NCI-H2196 treated with DMSO at 0.1 percent for 48 hours (cell line): ENCODE results near the gene CIAO3.

ENCODE experiments used
- DNase-seq: peaks from one replicate; lab custom pipeline; 2025; ENCODE audit not compliant: unreplicated experiment; lab: John Stamatoyannopoulos, UW

Gene CIAO3

DNA sequence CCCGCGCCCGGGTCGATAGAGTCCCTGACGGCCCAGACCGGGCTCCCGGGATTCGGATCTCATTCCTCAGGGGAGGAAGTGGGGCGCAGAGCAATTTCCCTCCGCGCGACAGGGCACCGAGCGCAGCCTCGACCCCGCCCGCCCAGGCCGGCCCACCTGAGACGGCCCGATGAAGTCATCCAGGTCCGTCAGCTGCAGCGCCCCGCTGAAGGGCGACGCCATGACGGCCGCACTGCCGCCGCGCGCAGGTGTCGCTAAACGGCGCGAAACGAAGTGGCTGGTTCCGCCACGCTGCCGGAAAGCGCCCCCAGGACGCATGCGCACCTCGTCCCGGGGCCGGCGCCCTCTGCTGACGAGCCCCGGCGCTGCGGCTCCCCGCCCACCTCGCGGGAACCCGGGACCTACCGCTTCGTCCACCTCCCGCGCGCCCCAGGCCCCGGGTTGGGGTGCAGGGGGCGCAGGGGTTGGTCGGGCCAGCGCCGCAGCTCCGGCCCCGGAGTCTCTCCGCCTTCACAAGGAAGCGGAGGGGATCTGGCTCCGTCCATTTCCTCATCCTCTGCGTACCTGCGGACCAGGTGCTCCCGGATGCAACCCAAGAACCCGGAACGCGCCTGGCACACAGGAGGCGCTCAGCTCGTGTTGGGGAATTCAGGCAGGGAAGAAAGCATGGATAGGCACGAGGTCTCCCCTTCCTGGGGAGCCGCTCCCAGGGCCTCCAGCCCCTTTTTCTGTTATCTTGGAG is at the start of gene CIAO3:
TSS of gene CIAO3 (minus strand) at position 234 of the 742 bp plus-strand sequence. CDS start at position 222, 12 bp downstream.
- peak; percentile 81 for DNase-seq

DNA sequence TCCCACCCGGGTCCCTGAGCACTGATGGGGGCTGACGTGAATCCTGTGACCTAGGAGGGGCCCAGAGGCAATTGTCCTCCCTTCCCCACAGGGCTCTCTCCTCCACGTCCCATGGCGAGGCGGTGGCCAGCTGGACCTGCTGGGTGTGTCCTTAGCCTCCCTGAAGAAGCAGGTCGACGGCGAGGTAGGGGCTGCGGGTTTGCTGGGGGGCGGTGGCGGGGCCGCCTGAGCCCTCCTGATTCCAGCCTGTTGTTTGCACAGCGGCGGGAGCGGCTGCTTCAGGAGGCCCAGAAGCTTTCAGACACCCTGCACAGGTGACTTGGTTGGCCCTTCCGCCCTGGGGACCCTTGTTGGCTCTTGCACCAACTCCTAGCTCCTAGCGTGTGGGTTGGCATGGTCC is 49.3 kb upstream of the CIAO3 start:
- DNase-seq = no peak

DNA sequence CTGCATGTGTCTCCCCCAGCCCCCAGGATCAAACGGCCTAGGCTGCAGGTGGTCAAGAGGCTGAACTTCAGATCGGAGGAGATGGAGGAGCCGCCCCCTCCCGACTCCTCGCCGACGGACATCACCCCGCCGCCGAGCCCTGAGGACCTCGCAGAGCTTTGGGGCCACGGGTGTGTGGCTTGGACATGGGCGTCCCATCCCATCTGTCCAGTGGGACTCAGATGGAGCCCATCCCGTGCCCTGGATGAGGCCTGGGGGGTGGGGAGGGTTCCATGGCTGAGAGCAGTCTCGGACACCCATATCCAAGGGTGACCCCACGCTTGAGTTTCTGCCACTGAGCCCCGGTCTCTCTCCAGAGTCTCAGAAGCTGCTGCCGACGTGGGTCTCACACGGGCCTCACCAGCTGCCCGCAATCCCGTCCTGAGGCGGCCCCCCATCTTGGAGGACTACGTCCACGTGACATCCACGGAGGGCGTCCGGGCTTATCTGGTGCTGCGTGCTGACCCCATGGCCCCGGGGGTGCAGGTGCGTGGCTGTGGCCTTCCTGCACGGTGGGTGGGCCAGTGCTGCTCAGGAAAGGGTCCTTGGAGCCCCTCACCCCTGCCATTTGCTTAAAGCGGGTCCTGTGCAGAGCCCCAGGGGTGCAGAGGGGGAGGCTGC is 48.5 kb upstream of the CIAO3 start:
- DNase-seq = no peak

DNA sequence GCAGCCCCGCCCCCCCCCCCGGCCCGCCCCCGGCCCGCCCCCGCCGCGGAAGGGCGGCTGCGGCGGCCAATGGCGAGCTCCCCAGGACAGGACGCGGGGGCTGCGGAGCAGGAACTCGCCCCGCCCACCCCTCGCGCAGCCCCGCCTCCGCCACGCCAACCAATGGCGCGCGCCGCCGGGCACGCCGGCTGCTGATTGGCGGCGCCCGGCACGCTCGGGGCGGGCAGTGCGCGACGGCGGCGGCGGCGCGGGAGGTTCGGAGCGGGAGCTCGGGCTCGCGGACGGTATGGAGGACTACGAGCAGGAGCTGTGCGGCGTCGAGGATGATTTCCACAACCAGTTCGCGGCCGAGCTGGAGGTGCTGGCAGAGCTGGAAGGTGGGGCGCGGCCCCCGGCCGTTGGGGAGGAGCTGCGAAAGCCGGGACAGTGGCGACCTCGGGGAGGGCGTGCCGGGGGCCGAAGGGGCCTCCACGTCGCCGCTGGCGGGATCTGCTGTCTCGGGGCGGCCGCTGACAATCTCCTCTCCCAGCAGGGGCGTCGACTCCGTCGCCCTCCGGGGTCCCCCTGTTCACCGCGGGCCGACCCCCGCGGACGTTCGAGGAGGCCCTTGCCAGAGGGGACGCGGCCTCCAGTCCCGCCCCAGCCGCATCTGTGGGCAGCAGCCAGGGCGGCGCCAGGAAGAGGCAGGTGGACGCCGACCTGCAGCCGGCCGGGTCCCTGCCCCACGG is 47.8 kb upstream of the CIAO3 start, which contains the start of gene CHTF18:
TSS of gene CHTF18 (plus strand) at position 222 of the 728 bp plus-strand sequence. CDS start at position 287, 65 bp downstream.
- peak; percentile 81 for DNase-seq

- no peak for DNase-seq
Observed at GRCh38 chr16:787978-788398, 47.2 kb upstream of the CIAO3 start, which contains the start of gene RPUSD1. Gene RPUSD1, minus strand, starts transcription at chr16:788381. Its CDS starts 644 bp downstream, at chr16:787737.

DNA sequence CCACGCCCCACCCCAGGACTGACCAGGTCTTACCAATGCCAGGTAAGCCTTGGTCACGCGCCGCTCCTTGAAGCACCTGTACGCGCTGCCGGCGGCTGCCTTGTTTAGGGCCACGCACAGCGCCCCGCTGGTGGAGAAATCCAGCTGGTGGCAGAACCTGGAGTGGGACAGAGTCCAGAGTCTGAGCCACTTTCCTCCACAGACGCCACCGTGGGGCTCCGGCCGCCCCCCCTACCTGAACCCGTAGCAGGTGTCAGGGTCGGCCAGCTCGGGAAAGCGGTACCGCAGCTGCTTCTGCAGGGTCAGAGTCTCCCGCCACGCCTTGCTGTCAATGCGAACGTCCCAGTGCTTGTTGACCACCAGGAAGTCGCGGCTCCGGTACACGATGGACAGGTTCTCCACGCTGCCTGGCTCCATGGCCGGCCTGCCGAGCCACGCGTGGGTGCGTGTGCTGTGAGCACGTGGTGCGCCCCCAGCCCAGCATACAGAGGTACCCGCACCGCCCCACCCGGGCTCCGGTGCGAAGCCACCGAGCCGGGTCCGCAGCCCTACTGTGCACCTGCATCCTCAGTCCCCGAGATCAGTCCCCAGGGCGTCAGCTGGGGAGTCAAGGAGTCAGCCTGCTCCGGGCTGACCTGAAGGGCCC is 46.6 kb upstream of the CIAO3 start:
- DNase-seq = no peak

DNA sequence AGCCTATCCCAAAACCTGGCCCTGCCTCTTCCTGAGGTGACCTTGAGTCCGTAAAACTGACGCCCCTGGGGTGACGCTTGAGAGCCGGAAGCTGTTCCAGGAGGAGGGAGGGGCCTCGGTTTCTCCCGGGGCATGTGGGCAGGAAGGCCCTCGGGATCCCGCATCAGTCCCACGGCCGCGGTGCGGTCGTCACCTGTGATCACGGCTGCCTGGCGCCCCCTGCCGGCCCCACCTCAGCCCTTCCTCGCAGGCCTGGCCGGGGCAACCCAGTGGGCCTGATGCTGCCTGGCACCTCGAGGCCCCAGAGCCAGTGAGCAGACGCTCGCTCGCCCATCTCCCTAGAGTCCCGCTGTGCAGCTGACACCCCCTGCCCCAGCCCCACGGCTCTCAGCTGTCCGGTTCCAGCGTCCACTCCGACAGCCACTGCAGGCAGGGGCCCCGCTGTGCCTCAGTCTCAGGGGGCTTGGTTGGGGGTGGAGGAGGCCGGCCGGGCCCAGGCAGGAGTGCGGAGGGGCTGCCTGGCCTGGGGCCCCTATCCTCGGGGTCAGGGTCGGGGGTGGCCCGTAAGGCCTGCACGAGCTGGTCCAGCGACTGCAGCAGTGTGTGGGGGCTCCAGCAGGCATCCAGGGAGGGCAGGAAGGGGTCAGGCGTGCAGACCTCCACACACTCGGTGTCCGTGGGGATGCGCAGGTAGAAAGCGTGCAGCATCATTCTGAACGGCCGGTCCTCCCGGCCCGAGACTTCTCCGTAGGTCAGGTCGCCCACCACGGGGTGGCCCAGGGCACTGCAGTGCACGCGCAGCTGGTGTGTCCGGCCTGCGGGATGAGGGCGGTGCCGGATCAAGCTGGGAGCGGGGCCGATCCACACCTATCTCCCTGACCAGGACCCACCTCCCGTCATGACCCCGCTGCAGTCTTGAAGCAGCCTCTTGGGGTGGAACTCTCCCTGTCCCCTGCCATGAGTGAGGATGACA is 45.1 kb upstream of the CIAO3 start:
- no peak for DNase-seq

- no peak for DNase-seq
Observed at GRCh38 chr16:784431-784830, 43.6 kb upstream of the CIAO3 start.

DNA sequence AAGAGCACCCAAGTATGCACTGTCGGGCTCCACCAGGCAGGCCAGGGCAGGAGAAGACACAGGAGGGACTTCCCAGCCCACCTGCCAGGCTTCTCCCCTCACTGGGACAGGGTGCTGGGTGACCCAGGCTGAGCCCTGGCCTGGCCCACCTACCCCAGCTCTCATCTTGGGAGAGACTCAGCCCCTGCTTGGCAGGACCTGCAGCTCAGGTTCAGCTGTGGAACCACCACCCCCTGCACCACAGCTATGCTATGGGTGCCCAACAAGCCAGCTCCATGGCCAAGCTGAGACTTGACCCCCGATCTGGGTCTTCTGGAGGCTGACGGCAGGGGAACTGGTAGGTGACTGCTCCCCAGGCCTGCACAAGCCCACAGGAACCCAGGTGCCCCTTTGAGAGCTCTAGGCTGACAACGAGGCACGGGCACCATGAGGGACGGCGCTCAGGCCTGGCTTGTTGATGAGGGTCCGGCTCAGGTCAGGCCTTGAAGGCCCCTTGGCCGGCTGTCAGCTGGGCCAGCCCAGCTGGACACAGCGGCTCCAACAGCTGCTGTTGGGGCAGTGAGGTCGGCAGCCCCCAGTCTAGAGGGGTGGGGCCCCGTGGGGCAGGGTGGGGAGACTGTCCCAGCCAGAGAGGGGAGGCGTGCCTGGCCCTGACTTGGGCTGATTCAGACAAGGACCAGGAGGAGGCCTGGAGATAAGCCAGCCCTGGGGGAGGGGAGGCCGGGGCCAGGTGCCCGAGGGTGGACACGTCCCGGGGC is 42.8 kb upstream of the CIAO3 start:
- no peak for DNase-seq

DNA sequence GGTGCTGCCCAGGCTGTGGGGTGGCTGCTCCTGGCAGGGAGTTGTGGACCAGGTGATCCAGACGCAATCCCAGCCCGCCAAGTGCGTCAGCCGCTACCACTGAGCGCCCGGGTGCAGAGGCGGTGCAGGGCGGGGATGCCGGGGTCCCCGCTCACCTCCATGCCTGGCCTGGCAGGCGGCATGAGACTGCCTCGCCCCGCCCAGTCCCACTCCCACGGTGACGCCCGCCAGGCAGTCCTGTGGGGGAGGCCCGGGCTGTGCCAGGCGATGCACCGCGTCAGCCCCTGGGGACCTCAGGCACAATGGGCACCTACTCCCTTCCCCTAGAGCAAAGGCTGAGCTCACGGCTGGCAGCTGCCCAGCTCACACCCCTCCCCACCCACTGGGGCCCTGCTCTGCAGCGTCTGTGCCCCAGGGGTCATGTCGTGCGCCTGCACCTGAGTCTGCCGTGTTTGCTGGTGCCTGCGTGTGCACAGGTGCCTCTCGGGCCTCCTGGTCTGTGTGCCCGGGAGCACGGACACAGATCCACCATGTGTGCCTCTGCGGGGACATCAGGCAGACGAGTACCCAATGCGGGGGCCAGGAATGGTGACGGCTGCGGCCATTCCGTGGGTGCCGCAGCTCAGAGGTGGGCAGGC is 42.1 kb upstream of the CIAO3 start:
- peak; percentile 18 for DNase-seq

DNA sequence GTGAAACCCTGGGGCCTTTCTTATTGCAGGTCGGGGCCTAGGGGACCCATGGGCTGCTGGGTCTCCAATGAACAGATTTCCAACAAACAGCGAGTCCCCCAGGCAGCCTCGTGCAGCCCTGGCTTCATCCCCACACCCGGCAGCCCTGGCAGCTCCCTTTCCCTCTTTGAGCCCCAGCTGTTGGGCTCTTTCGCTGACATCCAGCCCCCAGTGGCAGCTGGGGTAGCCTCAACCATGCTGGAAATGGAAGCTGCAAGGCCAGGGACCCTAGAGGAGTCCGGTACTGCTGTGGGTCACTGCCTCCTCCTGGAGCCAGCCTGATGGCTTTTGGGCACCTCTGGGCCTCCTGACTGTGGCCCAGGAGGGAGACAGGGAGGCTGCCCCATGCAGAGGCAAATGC is 41.5 kb upstream of the CIAO3 start:
- no peak for DNase-seq

DNA sequence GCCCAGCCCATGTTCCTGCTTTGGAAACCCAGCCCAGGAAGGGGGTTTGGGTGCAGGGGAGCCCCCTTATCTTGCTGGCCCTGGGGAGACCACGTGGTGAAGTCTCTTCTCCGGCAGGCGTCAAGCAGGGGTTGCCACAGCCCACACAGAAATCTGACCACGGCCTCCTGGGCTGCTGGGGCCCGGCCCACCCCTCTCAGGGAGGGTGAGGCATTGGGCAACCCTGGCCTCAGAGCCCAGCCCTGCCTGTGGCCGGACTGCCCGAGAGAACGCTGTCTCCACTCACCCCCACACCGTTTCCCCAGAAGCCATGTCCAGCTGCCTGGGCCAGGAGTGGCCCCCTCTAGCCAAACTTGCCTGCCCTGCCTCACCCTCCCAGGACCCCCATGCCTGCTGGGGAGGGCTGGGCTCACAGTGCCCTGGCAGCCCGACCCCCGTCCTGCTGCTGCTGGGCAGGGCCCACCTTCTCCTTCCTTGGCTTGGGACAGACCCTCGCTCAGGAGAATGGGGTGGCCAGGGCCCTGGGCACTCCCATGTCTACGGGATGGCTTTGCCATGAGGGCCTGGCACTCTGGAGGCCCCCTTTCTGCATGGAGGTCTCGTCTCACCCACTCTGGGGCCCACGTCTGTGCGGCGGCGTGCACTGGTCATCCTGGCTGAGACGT is 40.7 kb upstream of the CIAO3 start:
- DNase-seq = no peak

- DNase-seq = no peak
Observed at GRCh38 chr16:780296-780695, 39.5 kb upstream of the CIAO3 start.

- DNase-seq = no peak
Observed at GRCh38 chr16:779561-779960, 38.8 kb upstream of the CIAO3 start.

DNA sequence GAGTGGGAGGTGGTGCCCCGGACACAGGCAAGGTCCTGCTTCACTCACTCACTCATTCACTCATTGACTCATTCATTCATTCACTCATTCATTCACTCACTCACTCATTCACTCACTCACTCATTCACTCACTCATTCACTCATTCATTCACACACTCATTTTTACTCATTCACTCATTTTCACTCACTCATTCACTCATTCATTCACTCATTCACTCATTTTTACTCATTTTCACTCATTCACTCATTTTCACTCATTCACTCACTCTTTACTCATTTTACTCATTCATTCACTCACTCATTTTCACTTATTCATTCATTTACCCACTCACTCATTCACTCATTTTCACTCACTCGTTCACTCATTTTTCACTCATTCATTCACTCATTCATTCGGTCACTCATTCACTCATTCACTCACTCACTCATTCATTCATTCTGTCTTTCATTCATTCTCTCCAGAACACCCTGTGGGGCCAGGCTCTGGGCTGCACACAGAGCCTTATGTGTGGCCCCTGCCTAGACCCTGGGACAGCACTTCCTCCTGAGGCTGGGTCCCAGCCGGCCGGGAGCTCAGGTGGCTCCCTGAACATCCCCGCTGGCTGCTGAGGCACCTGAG is 38.2 kb upstream of the CIAO3 start:
- DNase-seq = no peak

DNA sequence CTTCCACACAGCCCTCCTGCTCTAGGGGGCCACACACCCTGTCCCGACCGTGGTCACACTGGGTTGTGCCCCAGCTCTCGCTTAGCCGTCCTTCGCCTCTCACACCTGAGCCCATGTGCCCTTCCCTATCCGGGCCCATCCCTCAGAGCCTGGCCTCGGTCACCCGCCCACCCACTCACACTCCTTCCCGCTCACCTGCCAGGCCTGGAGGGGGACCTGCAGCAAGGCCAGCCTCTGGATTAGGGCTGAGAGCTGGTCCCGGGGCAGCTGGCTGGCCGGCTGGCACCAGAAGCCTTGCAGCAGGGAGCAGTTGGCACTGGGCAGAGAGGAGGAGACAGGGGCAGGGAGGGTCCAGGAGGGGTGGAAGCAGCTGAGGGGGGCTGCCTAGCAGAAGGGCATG is 37.6 kb upstream of the CIAO3 start:
- DNase-seq = no peak

GRCh38 chr16:777826-778225 is 37.0 kb upstream of the CIAO3 start:
- DNase-seq = no peak

DNA sequence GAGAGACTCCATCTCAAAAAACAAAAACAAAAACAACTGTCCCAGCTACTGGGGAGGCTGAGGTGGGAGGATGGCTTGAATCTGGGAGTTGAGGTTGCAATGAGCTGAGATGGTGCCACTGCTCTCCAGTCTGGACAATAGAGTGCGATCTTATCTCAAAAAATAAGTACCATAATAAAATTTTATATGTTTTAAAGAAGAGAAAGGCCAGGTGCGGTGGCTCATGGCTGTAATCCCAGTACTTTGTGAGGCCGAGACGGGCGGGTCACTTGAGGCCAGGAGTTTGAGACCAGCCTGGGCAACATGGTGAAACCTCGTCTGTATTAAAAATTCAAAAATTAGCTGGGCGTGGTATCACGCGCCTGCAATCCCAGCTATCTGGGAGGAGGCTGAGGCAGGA is 36.0 kb upstream of the CIAO3 start:
- DNase-seq = no peak
